Activated T-cell treated with anti-CD3 and anti-CD28 coated beads for 4 hours (primary cell): ENCODE data around the gene COBL.

Experiments used
- DNase-seq: peaks from one replicate; pipeline ENCODE4 v3.0.0-alpha.2; 2020

The COBL gene

GRCh38 chr7:51138123-51139085 lies 178.2 kb downstream of the COBL start:
- DNase-seq: no peak

- no peak for DNase-seq
These were observed 181.0 kb downstream of the COBL start for GRCh38 chr7:51135576-51135975.

GRCh38 chr7:51134013-51134441 lies 182.6 kb downstream of the COBL start:
- no peak for DNase-seq

GRCh38 chr7:51132661-51133060 lies 183.9 kb downstream of the COBL start:
- no peak for DNase-seq

GRCh38 chr7:51129527-51130472 lies 186.8 kb downstream of the COBL start:
- no peak for DNase-seq

- no peak for DNase-seq
These were observed 187.8 kb downstream of the COBL start for GRCh38 chr7:51128545-51129435.

- no peak for DNase-seq
These were observed 189.0 kb downstream of the COBL start for GRCh38 chr7:51127618-51127904.

- DNase-seq: no peak
These were observed 189.6 kb downstream of the COBL start for GRCh38 chr7:51126813-51127617.

- DNase-seq: no peak
These were observed 190.3 kb downstream of the COBL start for GRCh38 chr7:51126324-51126723.

GRCh38 chr7:51124321-51124720 lies 192.3 kb downstream of the COBL start:
- no peak for DNase-seq

GRCh38 chr7:51123322-51124019 lies 193.1 kb downstream of the COBL start:
- peak; percentile 6 for DNase-seq

- no peak for DNase-seq
These were observed 194.6 kb downstream of the COBL start for GRCh38 chr7:51121931-51122425.

GRCh38 chr7:51121036-51121790 lies 195.4 kb downstream of the COBL start:
- no peak for DNase-seq

- DNase-seq: no peak
These were observed 198.0 kb downstream of the COBL start for GRCh38 chr7:51118628-51119027.

- DNase-seq: no peak
These were observed 202.1 kb downstream of the COBL start for GRCh38 chr7:51114501-51114900.

GRCh38 chr7:51113962-51114361 lies 202.6 kb downstream of the COBL start:
- no peak for DNase-seq

- DNase-seq: no peak
These were observed 203.0 kb downstream of the COBL start for GRCh38 chr7:51113560-51113959.

GRCh38 chr7:51111241-51111940 lies 205.2 kb downstream of the COBL start:
- no peak for DNase-seq

GRCh38 chr7:51108134-51108533 lies 208.5 kb downstream of the COBL start:
- no peak for DNase-seq

GRCh38 chr7:51104278-51104677 lies 212.3 kb downstream of the COBL start:
- DNase-seq: no peak
